ENCODE results near the gene PCDH15. TPM values are rescaled to one million over a fixed set of nuclear protein-coding genes. Genes with fewer than 3 reads are reported as not detected.

PCDH15 gene
- total and polyA plus RNA-seq, 2 of the 4 experiments (the other 2 are of a cell fraction) = not detected

DNA sequence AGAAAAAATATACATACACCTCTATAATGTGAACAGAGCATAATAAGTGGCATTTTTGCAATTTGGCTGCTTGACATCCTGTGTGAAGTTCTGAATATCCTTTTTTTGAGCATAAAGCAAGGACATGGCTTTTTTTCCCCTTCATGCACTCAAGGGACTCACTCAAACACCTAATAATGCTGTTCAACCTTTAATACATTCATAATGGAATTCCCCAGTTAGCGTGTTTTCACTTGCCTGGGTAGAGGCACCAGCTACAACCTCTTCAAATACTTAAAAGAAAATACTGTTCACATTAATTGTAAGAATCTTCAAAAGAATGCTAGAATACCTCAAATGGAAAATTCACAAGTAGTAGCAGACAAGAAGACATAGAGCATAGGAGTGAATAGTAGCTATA lies 316.8 kb downstream of the PCDH15 start:
- Histone ChIP-seq H3K56ac (ENCODE audit: extremely low read depth, insufficient read depth, low read length) (no peak overlapping the region), H2AK5ac (ENCODE audit: low read depth, low read length) (no peak overlapping the region), H2AFZ (replicated peaks; ENCODE audit: low read length, poor library complexity) (no peak overlapping the region), H3K36me3 (ENCODE audit: control insufficient read depth, insufficient read depth, low read length) (no peaks in the 10 kb centered on the region), H3K9ac (ENCODE audit: low read depth, low read length) (no peak overlapping the region), H2BK15ac (ENCODE audit: low read depth, low read length) (no peak overlapping the region), H4K20me1 (ENCODE audit: insufficient read depth, low read length) (no peaks in the 10 kb centered on the region), H3K4me1 (ENCODE audit: control insufficient read depth, insufficient read depth, low read length) (no peaks in the 10 kb centered on the region), H3K4me3 (ENCODE audit: insufficient read depth, low read depth, low read length) (no peak overlapping the region), H4K8ac (ENCODE audit: low read depth in 2 of 2, low read length in 2 of 2) (no peak overlapping the region), H3K9me3 (ENCODE audit: control insufficient read depth, insufficient read depth, low read length) (no peaks in the 10 kb centered on the region), H3K79me1 (ENCODE audit: low read depth in 1 of 2, low read length in 2 of 2) (no peaks in the 10 kb centered on the region), H3K27ac (ENCODE audit: insufficient read depth, low read length) (no peak overlapping the region), H3K4ac (ENCODE audit: low read depth, low read length) (no peak overlapping the region), H3K18ac (ENCODE audit: low read depth, low read length) (no peak overlapping the region), H3K9me1 (ENCODE audit: insufficient read depth, low read length) (no peaks in the 10 kb centered on the region), H2BK5ac (ENCODE audit: low read depth, low read length, poor library complexity, severe bottlenecking) (no peak overlapping the region), H3K27me3 (ENCODE audit: control insufficient read depth, insufficient read depth, low read length) (no peaks in the 10 kb centered on the region), H4K91ac (ENCODE audit: insufficient read depth, low read depth, low read length) (no peak overlapping the region), H3K4me2 (ENCODE audit: low read depth, low read length) (no peak overlapping the region), H2BK20ac (ENCODE audit: low read depth, low read length) (no peak overlapping the region), H4K5ac (ENCODE audit: low read depth, low read length) (no peak overlapping the region), H3K14ac (replicated peaks; ENCODE audit: low read depth, low read length) (no peak overlapping the region), H3K23ac (ENCODE audit: low read depth, low read length) (no peak overlapping the region), H2AK9ac (replicated peaks; ENCODE audit: low read depth, low read length, poor library complexity) (no peak overlapping the region), H2BK120ac (ENCODE audit: low read depth, low read length) (no peak overlapping the region)
- CTCF ChIA-PET = no interaction called here
- BruUV-seq (replicated peaks) = no TSS peak
- DNase-seq (no peak), ATAC-seq (ENCODE audit: low read depth) (no peak)
- dilution Hi-C loops (cut with HindIII; ENCODE audit: low sequenced_read_pairs, unreplicated experiment) = no loop called here
- in situ Hi-C loops (cut with MboI; ENCODE audit: low sequenced_read_pairs) = no loop called here
- intact Hi-C loops (cut with micrococcal nuclease) = no loop called here
- WGBS, 2 experiments (ENCODE audit: extremely low coverage in 2 of 2, insufficient read length in 1 of 2) = no CpG with 5 or more reads among the region's 1 CpG
- POLR2A ChIA-PET (ENCODE audit: unreplicated experiment) = no interaction called here
- TF ChIP-seq NFE2L2 (IDR thresholded peaks at IDR 0.05; ENCODE audit: low read depth, low read length) (no peak), MAZ (IDR thresholded peaks at IDR 0.05; ENCODE audit: borderline replicate concordance, low read depth, low read length) (no peak), BHLHE40 (IDR thresholded peaks at IDR 0.05; ENCODE audit: low read depth, low read length) (no peak)

Data from IMR-90 (cell line).